Trophoblast cell (in vitro differentiated cells and primary cell): ENCODE results near the gene CDKL4.

ENCODE experiments used
- DNase-seq, 2 donors: peaks; one replicate each; pipeline ENCODE4 v3.0.0-alpha.2; 2016
- H2AFZ ChIP-seq: 2 replicates; pipeline ENCODE4 v1.6.1; 2013; ENCODE audit warnings: low read length, moderate library complexity, mild to moderate bottlenecking; ENCODE audit not compliant: insufficient read depth, poor library complexity
- H2AK5ac ChIP-seq: 2 replicates; pipeline ENCODE4 v1.6.1; 2013; ENCODE audit warnings: mild to moderate bottlenecking, low read length
- H2BK120ac ChIP-seq: 2 replicates; pipeline ENCODE4 v1.6.1; 2013; ENCODE audit warnings: low read length, mild to moderate bottlenecking, moderate library complexity; ENCODE audit not compliant: insufficient read depth, poor library complexity
- H2BK12ac ChIP-seq: 2 replicates; pipeline ENCODE4 v1.6.1; 2013; ENCODE audit warnings: mild to moderate bottlenecking, low read length, moderate library complexity
- H2BK5ac ChIP-seq: 2 replicates; pipeline ENCODE4 v1.6.1; 2013; ENCODE audit warnings: low read length, low read depth, moderate library complexity, mild to moderate bottlenecking; ENCODE audit not compliant: poor library complexity
- H3K14ac ChIP-seq: 2 replicates; pipeline ENCODE4 v1.6.1; 2013; ENCODE audit warnings: mild to moderate bottlenecking, low read length
- H3K18ac ChIP-seq: 2 replicates; pipeline ENCODE4 v1.6.1; 2013; ENCODE audit warnings: mild to moderate bottlenecking, low read length
- H3K23ac ChIP-seq: 2 replicates; pipeline ENCODE4 v1.6.1; 2013; ENCODE audit warnings: low read length
- H3K27ac ChIP-seq: 2 replicates; pipeline ENCODE4 v1.5.1; 2013; ENCODE audit warnings: low read depth, mild to moderate bottlenecking, inconsistent platforms, low read length, moderate library complexity
- H3K27me3 ChIP-seq: 2 replicates; pipeline ENCODE4 v1.6.1; 2013; ENCODE audit warnings: inconsistent platforms, mild to moderate bottlenecking, low read length, moderate library complexity; ENCODE audit not compliant: insufficient read depth
- H3K36me3 ChIP-seq, 2 experiments: 1 replicate in 1 of 2; 2 replicates in 1 of 2; pipeline ENCODE4 v1.6.1; 2013; ENCODE audit warnings: low read length in 2 of 2, mild to moderate bottlenecking in 2 of 2, moderate library complexity in 1 of 2; ENCODE audit not compliant: insufficient read depth in 2 of 2, control insufficient read depth in 1 of 2
- H3K4ac ChIP-seq: 2 replicates; pipeline ENCODE4 v1.6.1; 2013; ENCODE audit warnings: low read depth, mild to moderate bottlenecking, low read length, moderate library complexity
- H3K4me1 ChIP-seq, 2 experiments: 1 replicate in 1 of 2; 2 replicates in 1 of 2; pipeline ENCODE4 v1.6.1; 2013; ENCODE audit warnings: low read length in 2 of 2, mild to moderate bottlenecking in 2 of 2, moderate library complexity in 1 of 2; ENCODE audit not compliant: insufficient read depth in 2 of 2, control insufficient read depth in 1 of 2
- H3K4me2 ChIP-seq: 2 replicates; pipeline ENCODE4 v1.6.1; 2013; ENCODE audit warnings: inconsistent platforms, mild to moderate bottlenecking, low read length, moderate library complexity
- H3K4me3 ChIP-seq: 2 replicates; pipeline ENCODE4 v1.5.1; 2013; ENCODE audit warnings: mild to moderate bottlenecking, low read depth, low read length, inconsistent platforms
- H3K79me1 ChIP-seq: one replicate; pipeline ENCODE4 v1.6.1; 2013; ENCODE audit warnings: low read length
- H3K79me2 ChIP-seq: 2 replicates; pipeline ENCODE4 v1.6.1; 2013; ENCODE audit warnings: low read length, mild to moderate bottlenecking; ENCODE audit not compliant: control insufficient read depth, insufficient read depth, poor library complexity
- H3K9ac ChIP-seq: 2 replicates; pipeline ENCODE4 v1.6.1; 2013; ENCODE audit warnings: mild to moderate bottlenecking, low read length
- H3K9me3 ChIP-seq: 2 replicates; pipeline ENCODE4 v1.6.1; 2013; ENCODE audit warnings: low read depth, mild to moderate bottlenecking, control low read depth, inconsistent platforms, low read length; ENCODE audit not compliant: insufficient read depth
- H4K12ac ChIP-seq: 2 replicates; pipeline ENCODE4 v1.6.1; 2013; ENCODE audit warnings: low read depth, mild to moderate bottlenecking, low read length, moderate library complexity
- H4K8ac ChIP-seq: 2 replicates; pipeline ENCODE4 v1.6.1; 2013; ENCODE audit warnings: low read depth, mild to moderate bottlenecking, low read length, moderate library complexity
- H4K91ac ChIP-seq: one replicate; pipeline ENCODE4 v1.6.1; 2013; ENCODE audit warnings: low read depth, mild to moderate bottlenecking, low read length, moderate library complexity
- WGBS: extraction: QIAGEN DNeasy Blood & Tissue Kit; methylation state at CpG from one replicate; pipeline ENCODE4 v1.1.7; 2013; ENCODE audit warnings: missing lambda C conversion rate; ENCODE audit not compliant: insufficient read length, insufficient coverage; ENCODE audit errors: extremely low coverage; 5-methylcytosine and 5-hydroxymethylcytosine counted together

Gene CDKL4

DNA sequence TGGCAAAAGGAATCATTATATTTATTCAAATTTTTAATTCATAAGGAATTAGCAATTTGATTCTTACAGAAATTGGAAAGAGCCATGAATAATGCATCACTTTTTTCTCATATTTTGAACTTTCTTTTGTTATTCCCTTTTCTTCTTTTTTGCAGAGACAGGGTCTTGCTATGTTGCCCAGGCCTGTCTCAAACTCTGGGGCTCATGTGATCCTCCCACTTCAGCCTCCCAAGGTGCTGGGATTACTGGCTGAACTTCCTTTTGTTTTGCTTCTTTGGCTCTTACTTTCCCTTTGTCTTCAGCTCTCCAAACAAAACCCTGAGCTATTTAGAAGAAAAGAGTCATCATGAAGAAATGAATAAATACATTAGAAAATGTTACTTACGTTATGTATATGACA is 30.8 kb downstream of the CDKL4 start:
- H3K4me2 ChIP-seq = no peak overlapping the region
- no peak overlapping the region for H3K27ac ChIP-seq
- no peaks in the 10 kb centered on the region for H3K79me1 ChIP-seq
- no peaks in the 10 kb centered on the region for H3K9me3 ChIP-seq
- no peak overlapping the region for H2BK12ac ChIP-seq
- H3K4me1 ChIP-seq = no peaks in the 10 kb centered on the region
- H3K36me3 ChIP-seq = no peaks in the 10 kb centered on the region
- H3K4ac ChIP-seq = no peak overlapping the region
- no peak overlapping the region for H3K18ac ChIP-seq
- no peak overlapping the region for H3K23ac ChIP-seq
- no peak for DNase-seq
- H3K4me3 ChIP-seq = no peak overlapping the region
- H4K8ac ChIP-seq = no peak overlapping the region
- H2AFZ ChIP-seq = no peak overlapping the region
- H2BK120ac ChIP-seq = no peak overlapping the region
- no peak overlapping the region for H4K91ac ChIP-seq
- no peaks in the 10 kb centered on the region for H3K27me3 ChIP-seq
- H2AK5ac ChIP-seq = no peak overlapping the region
- H3K14ac ChIP-seq = no peak overlapping the region
- no CpG with 5 or more reads among the region's 1 CpG for WGBS
- H3K9ac ChIP-seq = no peak overlapping the region
- no peak overlapping the region for H2BK5ac ChIP-seq
- H4K12ac ChIP-seq = no peak overlapping the region
- no peaks in the 10 kb centered on the region for H3K79me2 ChIP-seq

DNA sequence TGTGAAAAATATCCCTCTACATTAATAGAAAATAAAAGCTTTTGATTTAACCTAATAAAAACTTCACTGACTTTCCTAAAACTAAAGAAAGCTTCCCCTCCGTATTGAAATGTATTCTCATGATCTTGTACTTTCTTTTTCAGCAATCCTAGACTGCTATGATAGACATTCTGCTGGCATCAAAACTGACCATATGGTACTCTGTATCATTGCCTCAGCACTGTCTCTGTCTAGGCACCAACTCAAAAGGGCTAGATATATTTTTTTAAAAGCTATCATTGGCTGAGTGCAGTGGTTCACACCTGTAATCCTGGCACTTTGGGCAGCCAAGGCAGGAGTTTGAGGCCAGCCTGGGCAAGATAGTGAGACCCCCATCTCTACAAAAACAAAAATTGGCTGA is 32.9 kb downstream of the CDKL4 start:
- Histone ChIP-seq H3K14ac (no peak overlapping the region), H3K4ac (no peak overlapping the region), H3K9me3 (no peaks in the 10 kb centered on the region), H2BK5ac (no peak overlapping the region), H3K79me2 (no peaks in the 10 kb centered on the region), H2BK120ac (no peak overlapping the region), H4K91ac (no peak overlapping the region), H3K27me3 (no peaks in the 10 kb centered on the region), H3K4me2 (no peak overlapping the region), H3K79me1 (no peaks in the 10 kb centered on the region), H3K23ac (no peak overlapping the region), H2BK12ac (no peak overlapping the region), H3K4me1 (no peaks in the 10 kb centered on the region), H3K27ac (no peak overlapping the region), H3K36me3 (no peaks in the 10 kb centered on the region), H2AFZ (no peak overlapping the region), H4K12ac (no peak overlapping the region), H3K4me3 (no peak overlapping the region), H2AK5ac (no peak overlapping the region), H4K8ac (no peak overlapping the region), H3K9ac (no peak overlapping the region), H3K18ac (no peak overlapping the region)
- no CpG with 5 or more reads among the region's 1 CpG for WGBS
- no peak for DNase-seq

DNA sequence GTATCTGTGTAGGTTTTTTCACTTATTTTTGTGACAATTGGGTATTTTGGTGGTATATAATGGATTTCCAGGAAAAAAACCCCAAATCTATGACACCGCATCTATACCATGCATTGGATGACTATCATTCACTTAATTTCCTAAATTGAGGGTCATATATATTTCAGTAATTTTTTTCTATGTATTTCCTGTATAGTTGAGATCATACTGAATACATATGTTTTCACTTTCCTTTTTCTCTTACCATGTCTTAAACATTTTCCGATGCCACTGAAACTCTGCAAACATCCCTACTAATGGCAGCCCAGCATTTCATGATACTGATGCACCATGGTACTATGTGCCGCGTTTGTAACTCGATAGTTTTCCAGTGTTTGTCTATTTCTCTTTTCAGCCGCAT is 40.4 kb downstream of the CDKL4 start:
- Histone ChIP-seq H2AK5ac (no peak overlapping the region), H3K36me3 (no peaks in the 10 kb centered on the region), H3K79me1 (no peaks in the 10 kb centered on the region), H3K23ac (no peak overlapping the region), H3K4me3 (no peak overlapping the region), H3K14ac (no peak overlapping the region), H3K27ac (no peak overlapping the region), H3K4ac (no peak overlapping the region), H3K79me2 (no peaks in the 10 kb centered on the region), H2BK5ac (no peak overlapping the region), H4K91ac (no peak overlapping the region), H4K12ac (no peak overlapping the region), H4K8ac (no peak overlapping the region), H3K9me3 (no peaks in the 10 kb centered on the region), H3K27me3 (no peaks in the 10 kb centered on the region), H3K4me2 (no peak overlapping the region), H3K9ac (no peak overlapping the region), H3K18ac (no peak overlapping the region), H2BK120ac (no peak overlapping the region), H2AFZ (no peak overlapping the region), H2BK12ac (no peak overlapping the region), H3K4me1 (no peaks in the 10 kb centered on the region)
- no peak for DNase-seq
- WGBS = no CpG with 5 or more reads among the region's 6 CpGs

DNA sequence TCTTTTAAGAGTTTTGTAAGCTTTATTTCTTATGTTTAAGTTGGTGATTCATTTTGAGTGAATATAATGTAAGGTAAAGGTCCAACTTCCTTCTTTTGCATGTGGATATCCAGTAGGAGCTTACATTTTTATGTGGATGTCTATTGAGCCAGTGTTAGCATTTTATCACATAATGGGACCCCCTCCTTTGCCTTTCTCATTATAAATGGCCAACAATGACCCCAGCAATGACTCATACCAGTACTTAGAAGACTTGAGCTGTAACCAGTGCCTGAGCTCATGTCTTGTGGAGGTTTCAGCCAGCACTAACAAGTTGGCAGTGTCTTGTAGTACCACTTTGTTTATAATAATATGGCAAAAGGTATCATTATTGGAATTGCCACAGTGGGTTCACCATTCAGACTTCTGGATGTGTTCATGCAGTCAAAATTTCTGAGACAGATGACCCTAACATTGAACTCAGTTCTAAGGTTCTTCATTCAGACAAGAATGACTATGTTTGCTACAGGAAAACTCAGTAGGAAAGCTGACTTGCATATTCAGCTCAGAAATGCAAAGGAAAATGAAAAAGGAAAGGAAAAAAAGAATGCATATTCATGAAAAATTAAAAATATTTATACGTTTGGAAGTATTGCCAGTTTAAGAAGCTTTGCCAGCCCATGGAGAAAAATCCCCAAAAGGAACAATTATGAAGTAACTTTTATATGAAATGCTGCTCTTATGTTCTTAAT is 41.0 kb downstream of the CDKL4 start:
- H3K18ac ChIP-seq = no peak overlapping the region
- H2AFZ ChIP-seq = no peak overlapping the region
- no peak overlapping the region for H2BK120ac ChIP-seq
- no peak overlapping the region for H3K23ac ChIP-seq
- no peak overlapping the region for H3K4ac ChIP-seq
- no peak overlapping the region for H3K14ac ChIP-seq
- H3K36me3 ChIP-seq = no peaks in the 10 kb centered on the region
- DNase-seq = no peak
- no peak overlapping the region for H2AK5ac ChIP-seq
- no peak overlapping the region for H3K27ac ChIP-seq
- H2BK12ac ChIP-seq = no peak overlapping the region
- H3K79me1 ChIP-seq = no peaks in the 10 kb centered on the region
- no peak overlapping the region for H3K4me2 ChIP-seq
- no peak overlapping the region for H2BK5ac ChIP-seq
- WGBS = no CpG with 5 or more reads among the region's 1 CpG
- no peak overlapping the region for H4K91ac ChIP-seq
- H3K4me3 ChIP-seq = no peak overlapping the region
- no peak overlapping the region for H4K8ac ChIP-seq
- no peaks in the 10 kb centered on the region for H3K9me3 ChIP-seq
- H3K27me3 ChIP-seq = no peaks in the 10 kb centered on the region
- no peaks in the 10 kb centered on the region for H3K79me2 ChIP-seq
- H3K9ac ChIP-seq = no peak overlapping the region
- no peak overlapping the region for H4K12ac ChIP-seq
- H3K4me1 ChIP-seq = no peaks in the 10 kb centered on the region
